ENCODE measurements around the gene FMN1.

DNA sequence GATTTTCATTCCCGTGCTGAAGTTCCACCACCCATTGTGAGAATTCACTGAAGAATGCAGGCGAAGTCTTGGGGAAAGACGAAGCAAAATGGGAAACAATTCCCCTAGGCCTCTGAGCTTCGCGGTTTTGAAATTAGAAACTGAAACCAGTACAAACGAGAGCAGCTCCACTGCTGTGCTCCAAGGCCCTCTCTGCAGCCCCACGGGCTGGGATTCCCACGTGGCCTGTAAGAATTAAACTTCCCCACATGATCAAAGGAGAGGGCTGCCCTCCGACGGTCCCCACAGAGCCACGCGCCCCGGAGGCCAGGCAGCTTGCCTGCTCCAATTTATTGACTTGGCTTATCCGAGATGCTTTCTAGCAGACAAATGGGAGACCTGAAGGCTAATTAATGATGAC lies 332.8 kb downstream of the FMN1 start:
- TF ChIP-seq POLR2AphosphoS5 (IDR thresholded peaks at IDR 0.05; ENCODE audit: insufficient read depth in 1 of 2, low read depth in 1 of 2) (peak in 1 of 2 donors; percentile 65), POLR2A (IDR thresholded peaks at IDR 0.05) (no peak)
- TF ChIP-seq, protein P1, sequence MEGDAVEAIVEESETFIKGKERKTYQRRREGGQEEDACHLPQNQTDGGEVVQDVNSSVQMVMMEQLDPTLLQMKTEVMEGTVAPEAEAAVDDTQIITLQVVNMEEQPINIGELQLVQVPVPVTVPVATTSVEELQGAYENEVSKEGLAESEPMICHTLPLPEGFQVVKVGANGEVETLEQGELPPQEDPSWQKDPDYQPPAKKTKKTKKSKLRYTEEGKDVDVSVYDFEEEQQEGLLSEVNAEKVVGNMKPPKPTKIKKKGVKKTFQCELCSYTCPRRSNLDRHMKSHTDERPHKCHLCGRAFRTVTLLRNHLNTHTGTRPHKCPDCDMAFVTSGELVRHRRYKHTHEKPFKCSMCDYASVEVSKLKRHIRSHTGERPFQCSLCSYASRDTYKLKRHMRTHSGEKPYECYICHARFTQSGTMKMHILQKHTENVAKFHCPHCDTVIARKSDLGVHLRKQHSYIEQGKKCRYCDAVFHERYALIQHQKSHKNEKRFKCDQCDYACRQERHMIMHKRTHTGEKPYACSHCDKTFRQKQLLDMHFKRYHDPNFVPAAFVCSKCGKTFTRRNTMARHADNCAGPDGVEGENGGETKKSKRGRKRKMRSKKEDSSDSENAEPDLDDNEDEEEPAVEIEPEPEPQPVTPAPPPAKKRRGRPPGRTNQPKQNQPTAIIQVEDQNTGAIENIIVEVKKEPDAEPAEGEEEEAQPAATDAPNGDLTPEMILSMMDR (IDR thresholded peaks at IDR 0.05): no peak

All from vagina (tissue), 2 donors.